ENCODE data around the gene SNX9. TPM values are rescaled to one million over a fixed set of nuclear protein-coding genes. Genes with fewer than 3 reads are reported as not detected.
"Not testable (repeated sequence)": the region's sequence is repeated elsewhere in the genome, so short reads cannot be mapped to it uniquely, and the experiment has no call there.

The SNX9 gene
- polyA plus RNA-seq, 1 donor from 2014 or later = 7.0 TPM

DNA sequence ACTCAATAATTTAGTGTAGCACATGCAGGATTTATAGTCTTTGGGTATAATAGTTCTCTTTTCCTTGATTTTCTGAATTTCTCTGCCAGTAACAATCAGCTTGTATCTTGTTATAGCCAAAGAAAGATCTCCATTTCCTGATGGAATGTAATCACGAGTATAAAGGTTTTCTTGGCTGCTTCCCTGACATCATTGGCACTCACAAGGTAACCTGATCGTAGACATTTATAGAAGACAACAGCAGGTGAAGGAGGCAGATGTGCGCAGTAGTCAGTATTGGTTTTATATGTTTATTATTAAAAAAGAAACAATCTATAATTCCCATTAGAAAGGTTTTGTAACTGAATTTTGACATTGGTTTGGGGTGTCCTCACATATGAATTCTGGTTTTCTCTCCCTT, 114.3 kb downstream of the SNX9 start:
- H4K20me1 ChIP-seq (ENCODE audit: insufficient read depth) = no peaks in the 10 kb centered on the region
- H3F3A ChIP-seq (ENCODE audit: insufficient read depth, low read length, poor library complexity, severe bottlenecking) = no peaks in the 10 kb centered on the region
- H3K27ac ChIP-seq (ENCODE audit: low read length) = no peak overlapping the region
- H3K27me3 ChIP-seq (ENCODE audit: insufficient read depth, low read depth, low read length) = no peaks in the 10 kb centered on the region
- H3K9ac ChIP-seq (ENCODE audit: low read length) = no peak overlapping the region
- H3K9me3 ChIP-seq (ENCODE audit: low read length) = no peaks in the 10 kb centered on the region
- peaks cover 12% of the 10 kb centered on the region for H3K36me3 ChIP-seq (ENCODE audit: insufficient read depth, low read length)
- no peaks in the 10 kb centered on the region for H3K79me2 ChIP-seq (replicated peaks; ENCODE audit: insufficient read depth, low read length)
- no peak overlapping the region for H3K4me3 ChIP-seq (ENCODE audit: low read length)
- H3K9me2 ChIP-seq (ENCODE audit: insufficient read depth, low read length) = no peaks in the 10 kb centered on the region
- H3K4me2 ChIP-seq (ENCODE audit: low read length) = no peak overlapping the region
- TF ChIP-seq, protein P1, sequence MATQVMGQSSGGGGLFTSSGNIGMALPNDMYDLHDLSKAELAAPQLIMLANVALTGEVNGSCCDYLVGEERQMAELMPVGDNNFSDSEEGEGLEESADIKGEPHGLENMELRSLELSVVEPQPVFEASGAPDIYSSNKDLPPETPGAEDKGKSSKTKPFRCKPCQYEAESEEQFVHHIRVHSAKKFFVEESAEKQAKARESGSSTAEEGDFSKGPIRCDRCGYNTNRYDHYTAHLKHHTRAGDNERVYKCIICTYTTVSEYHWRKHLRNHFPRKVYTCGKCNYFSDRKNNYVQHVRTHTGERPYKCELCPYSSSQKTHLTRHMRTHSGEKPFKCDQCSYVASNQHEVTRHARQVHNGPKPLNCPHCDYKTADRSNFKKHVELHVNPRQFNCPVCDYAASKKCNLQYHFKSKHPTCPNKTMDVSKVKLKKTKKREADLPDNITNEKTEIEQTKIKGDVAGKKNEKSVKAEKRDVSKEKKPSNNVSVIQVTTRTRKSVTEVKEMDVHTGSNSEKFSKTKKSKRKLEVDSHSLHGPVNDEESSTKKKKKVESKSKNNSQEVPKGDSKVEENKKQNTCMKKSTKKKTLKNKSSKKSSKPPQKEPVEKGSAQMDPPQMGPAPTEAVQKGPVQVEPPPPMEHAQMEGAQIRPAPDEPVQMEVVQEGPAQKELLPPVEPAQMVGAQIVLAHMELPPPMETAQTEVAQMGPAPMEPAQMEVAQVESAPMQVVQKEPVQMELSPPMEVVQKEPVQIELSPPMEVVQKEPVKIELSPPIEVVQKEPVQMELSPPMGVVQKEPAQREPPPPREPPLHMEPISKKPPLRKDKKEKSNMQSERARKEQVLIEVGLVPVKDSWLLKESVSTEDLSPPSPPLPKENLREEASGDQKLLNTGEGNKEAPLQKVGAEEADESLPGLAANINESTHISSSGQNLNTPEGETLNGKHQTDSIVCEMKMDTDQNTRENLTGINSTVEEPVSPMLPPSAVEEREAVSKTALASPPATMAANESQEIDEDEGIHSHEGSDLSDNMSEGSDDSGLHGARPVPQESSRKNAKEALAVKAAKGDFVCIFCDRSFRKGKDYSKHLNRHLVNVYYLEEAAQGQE (IDR thresholded peaks at IDR 0.05; ENCODE audit: borderline replicate concordance) = no peak
- no peak for TF ChIP-seq EZH2 (IDR thresholded peaks at IDR 0.05; ENCODE audit: borderline replicate concordance, insufficient read depth, low read length, poor library complexity, severe bottlenecking)
- no peak for TF ChIP-seq MXI1 (conservative IDR thresholded peaks at IDR 0.05; ENCODE audit: poor library complexity, severe bottlenecking)
- TF ChIP-seq, protein P2, sequence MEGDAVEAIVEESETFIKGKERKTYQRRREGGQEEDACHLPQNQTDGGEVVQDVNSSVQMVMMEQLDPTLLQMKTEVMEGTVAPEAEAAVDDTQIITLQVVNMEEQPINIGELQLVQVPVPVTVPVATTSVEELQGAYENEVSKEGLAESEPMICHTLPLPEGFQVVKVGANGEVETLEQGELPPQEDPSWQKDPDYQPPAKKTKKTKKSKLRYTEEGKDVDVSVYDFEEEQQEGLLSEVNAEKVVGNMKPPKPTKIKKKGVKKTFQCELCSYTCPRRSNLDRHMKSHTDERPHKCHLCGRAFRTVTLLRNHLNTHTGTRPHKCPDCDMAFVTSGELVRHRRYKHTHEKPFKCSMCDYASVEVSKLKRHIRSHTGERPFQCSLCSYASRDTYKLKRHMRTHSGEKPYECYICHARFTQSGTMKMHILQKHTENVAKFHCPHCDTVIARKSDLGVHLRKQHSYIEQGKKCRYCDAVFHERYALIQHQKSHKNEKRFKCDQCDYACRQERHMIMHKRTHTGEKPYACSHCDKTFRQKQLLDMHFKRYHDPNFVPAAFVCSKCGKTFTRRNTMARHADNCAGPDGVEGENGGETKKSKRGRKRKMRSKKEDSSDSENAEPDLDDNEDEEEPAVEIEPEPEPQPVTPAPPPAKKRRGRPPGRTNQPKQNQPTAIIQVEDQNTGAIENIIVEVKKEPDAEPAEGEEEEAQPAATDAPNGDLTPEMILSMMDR (IDR thresholded peaks at IDR 0.05; ENCODE audit: poor library complexity, severe bottlenecking) = no peak
- TF ChIP-seq TAF1 (IDR thresholded peaks at IDR 0.05; ENCODE audit: low read depth) = no peak
- no peak for TF ChIP-seq EP300 (conservative IDR thresholded peaks at IDR 0.05; ENCODE audit: poor library complexity, severe bottlenecking)
- no peak for TF ChIP-seq POLR2AphosphoS5 (IDR thresholded peaks at IDR 0.05)
- TF ChIP-seq RAD21 (conservative IDR thresholded peaks at IDR 0.05) = no peak
- TF ChIP-seq SMC3 (conservative IDR thresholded peaks at IDR 0.05; ENCODE audit: poor library complexity) = no peak
- H2AFZ ChIP-seq (ENCODE audit: low read depth, low read length) = no peak overlapping the region

DNA sequence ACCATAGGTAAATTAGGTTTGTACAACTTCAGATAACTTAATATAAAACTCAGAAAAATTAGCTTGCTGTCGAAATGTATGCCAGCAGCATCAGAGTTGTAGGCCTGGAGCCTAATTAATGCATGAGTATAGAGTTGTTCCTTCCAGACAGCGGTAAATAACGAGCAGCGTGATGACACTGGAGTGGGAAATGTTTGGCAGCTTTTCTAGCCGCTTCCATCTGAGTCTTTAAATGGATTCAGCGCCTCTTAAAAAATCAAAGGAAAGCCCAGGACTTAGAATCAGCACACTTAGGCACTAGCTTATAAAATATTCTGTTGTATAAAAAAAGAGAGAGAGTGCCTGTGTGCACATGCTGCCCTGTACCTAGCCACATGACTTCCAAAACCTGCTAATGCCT, 114.9 kb downstream of the SNX9 start:
- Histone ChIP-seq H3K27me3 (ENCODE audit: insufficient read depth, low read depth, low read length) (no peaks in the 10 kb centered on the region), H3F3A (ENCODE audit: insufficient read depth, low read length, poor library complexity, severe bottlenecking) (no peaks in the 10 kb centered on the region), H3K4me2 (ENCODE audit: low read length) (no peak overlapping the region), H2AFZ (ENCODE audit: low read depth, low read length) (no peak overlapping the region), H3K9me2 (ENCODE audit: insufficient read depth, low read length) (no peaks in the 10 kb centered on the region), H3K9ac (ENCODE audit: low read length) (no peak overlapping the region), H3K9me3 (ENCODE audit: low read length) (no peaks in the 10 kb centered on the region), H3K27ac (ENCODE audit: low read length) (no peak overlapping the region), H3K4me3 (ENCODE audit: low read length) (no peak overlapping the region), H4K20me1 (ENCODE audit: insufficient read depth) (no peaks in the 10 kb centered on the region), H3K79me2 (replicated peaks; ENCODE audit: insufficient read depth, low read length) (no peaks in the 10 kb centered on the region), H3K36me3 (ENCODE audit: insufficient read depth, low read length) (peaks cover 11% of the 10 kb centered on the region)
- TF ChIP-seq, protein P2 (IDR thresholded peaks at IDR 0.05; ENCODE audit: poor library complexity, severe bottlenecking) = no peak

DNA sequence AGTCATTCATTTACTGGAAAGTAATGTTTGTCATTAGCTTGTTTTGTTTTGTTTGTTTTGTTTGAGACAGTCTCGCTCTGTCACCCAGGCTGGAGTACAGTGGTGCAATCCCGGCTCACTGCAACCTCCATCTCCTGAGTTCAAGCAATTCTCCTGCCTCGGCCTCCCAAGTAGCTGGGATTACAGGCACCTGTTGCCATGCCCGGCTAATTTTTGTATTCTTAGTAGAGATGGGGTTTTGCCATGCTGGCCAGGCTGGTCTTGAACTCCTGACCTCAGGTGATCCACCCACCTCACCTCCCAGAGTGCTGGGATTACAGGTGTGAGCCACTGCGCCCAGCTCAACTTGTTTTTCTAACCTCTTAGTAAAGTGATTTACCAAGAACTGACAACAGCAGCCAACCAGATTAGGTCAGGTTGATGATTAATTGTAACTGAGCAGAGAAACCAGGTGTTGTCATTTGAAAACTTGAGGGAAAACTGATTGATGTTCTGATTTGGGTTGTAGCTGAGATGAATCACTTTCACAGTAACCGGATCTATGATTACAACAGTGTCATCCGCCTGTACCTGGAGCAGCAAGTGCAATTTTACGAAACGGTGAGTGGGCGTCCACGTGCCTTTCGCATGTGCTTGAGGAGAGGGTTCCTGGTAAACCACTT, 117.5 kb downstream of the SNX9 start:
- not testable (repeated sequence) for H3K4me3 ChIP-seq (ENCODE audit: low read length); H3K27ac ChIP-seq (ENCODE audit: low read length); H3K9ac ChIP-seq (ENCODE audit: low read length); H3K27me3 ChIP-seq (ENCODE audit: insufficient read depth, low read depth, low read length); H3K79me2 ChIP-seq (replicated peaks; ENCODE audit: insufficient read depth, low read length); H3K4me2 ChIP-seq (ENCODE audit: low read length); H2AFZ ChIP-seq (ENCODE audit: low read depth, low read length); H4K20me1 ChIP-seq (ENCODE audit: insufficient read depth); H3K9me3 ChIP-seq (ENCODE audit: low read length); H3K9me2 ChIP-seq (ENCODE audit: insufficient read depth, low read length); H3F3A ChIP-seq (ENCODE audit: insufficient read depth, low read length, poor library complexity, severe bottlenecking)
- H3K36me3 ChIP-seq (ENCODE audit: insufficient read depth, low read length) = peaks cover 11% of the 10 kb centered on the region

Measured in neural cell (in vitro differentiated cells).